ENCODE data around the gene METRN. TPM values are rescaled to one million over a fixed set of nuclear protein-coding genes. Genes with fewer than 3 reads are reported as not detected.

METRN gene
- polyA plus RNA-seq, 1 donor (not counting 4 experiments of a cell fraction or from before 2014, with no cell fraction given): 42.1 TPM

DNA sequence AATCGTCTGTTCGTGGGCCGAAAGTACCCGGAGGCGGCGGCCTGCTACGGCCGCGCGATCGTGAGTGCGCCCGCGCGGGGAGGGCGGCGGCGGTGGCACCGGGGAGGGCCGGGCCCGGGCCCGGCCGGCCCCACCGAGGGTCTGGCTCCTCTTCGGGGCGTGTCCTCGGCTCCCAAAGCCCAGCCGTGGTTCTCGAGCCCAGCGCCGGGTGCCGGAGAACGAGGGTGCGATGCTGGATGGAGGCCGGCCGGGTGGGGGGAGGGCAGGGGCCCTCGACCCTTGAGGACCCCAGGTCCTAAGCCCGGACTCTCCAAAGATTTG lies 34.3 kb upstream of the METRN start:
- Histone ChIP-seq H3K4me2 (ENCODE audit: control insufficient read depth, extremely low read depth, insufficient read depth, low read depth, low read length) (peak overlapping the region; percentile 86), H3K9me1 (ENCODE audit: control insufficient read depth, extremely low read depth, insufficient read depth, low read length) (no peaks in the 10 kb centered on the region), H2AFZ (ENCODE audit: control insufficient read depth, low read length) (no peak overlapping the region), H3K27ac (ENCODE audit: control insufficient read depth, insufficient read depth, low read length) (peak overlapping the region; percentile 64), H3K9ac (ENCODE audit: control insufficient read depth, extremely low read depth, insufficient read depth, low read length) (peak overlapping the region; percentile 82), H3K9me3 (ENCODE audit: control insufficient read depth, low read depth, low read length) (no peaks in the 10 kb centered on the region), H3K36me3 (ENCODE audit: control insufficient read depth in 2 of 2, extremely low read depth in 1 of 2, insufficient read depth in 2 of 2, low read length in 2 of 2) (peaks cover 10 to 27% of the 10 kb centered on the region in 2 experiments), H3K27me3 (ENCODE audit: control insufficient read depth, extremely low read depth, insufficient read depth, low read length) (no peaks in the 10 kb centered on the region), H3K4me1 (ENCODE audit: control insufficient read depth, extremely low read depth, insufficient read depth, low read length) (peaks cover 47% of the 10 kb centered on the region), H4K20me1 (ENCODE audit: control insufficient read depth, extremely low read depth, insufficient read depth, low read length) (peaks cover 16% of the 10 kb centered on the region), H3K79me2 (ENCODE audit: control insufficient read depth, insufficient read depth, low read length) (peaks cover 37% of the 10 kb centered on the region), H3K4me3 (ENCODE audit: control insufficient read depth in 2 of 3, extremely low read depth in 1 of 3, insufficient read depth in 2 of 3, low read depth in 1 of 3, low read length in 3 of 3) (peak overlapping the region; percentile 56 to 89 (median 88))
- FAIRE-seq: no peak
- dilution Hi-C loops (cut with MboI; ENCODE audit: extremely low pct_ligation_motif_present, low sequenced_read_pairs): no loop called here
- no peak for TF ChIP-seq EZH2 (IDR thresholded peaks at IDR 0.05; ENCODE audit: low read length)
- TF ChIP-seq, protein P1, sequence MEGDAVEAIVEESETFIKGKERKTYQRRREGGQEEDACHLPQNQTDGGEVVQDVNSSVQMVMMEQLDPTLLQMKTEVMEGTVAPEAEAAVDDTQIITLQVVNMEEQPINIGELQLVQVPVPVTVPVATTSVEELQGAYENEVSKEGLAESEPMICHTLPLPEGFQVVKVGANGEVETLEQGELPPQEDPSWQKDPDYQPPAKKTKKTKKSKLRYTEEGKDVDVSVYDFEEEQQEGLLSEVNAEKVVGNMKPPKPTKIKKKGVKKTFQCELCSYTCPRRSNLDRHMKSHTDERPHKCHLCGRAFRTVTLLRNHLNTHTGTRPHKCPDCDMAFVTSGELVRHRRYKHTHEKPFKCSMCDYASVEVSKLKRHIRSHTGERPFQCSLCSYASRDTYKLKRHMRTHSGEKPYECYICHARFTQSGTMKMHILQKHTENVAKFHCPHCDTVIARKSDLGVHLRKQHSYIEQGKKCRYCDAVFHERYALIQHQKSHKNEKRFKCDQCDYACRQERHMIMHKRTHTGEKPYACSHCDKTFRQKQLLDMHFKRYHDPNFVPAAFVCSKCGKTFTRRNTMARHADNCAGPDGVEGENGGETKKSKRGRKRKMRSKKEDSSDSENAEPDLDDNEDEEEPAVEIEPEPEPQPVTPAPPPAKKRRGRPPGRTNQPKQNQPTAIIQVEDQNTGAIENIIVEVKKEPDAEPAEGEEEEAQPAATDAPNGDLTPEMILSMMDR (optimal IDR thresholded peaks at IDR 0.05 in 1 of 3, IDR thresholded peaks at IDR 0.05 in 1 of 3, conservative IDR thresholded peaks at IDR 0.05 in 1 of 3; ENCODE audit: extremely low read depth in 1 of 3, insufficient read depth in 2 of 3, low read length in 3 of 3): no peak
- no peak for DNase-seq (ENCODE audit: low read depth, low spot score)

GRCh38 chr16:680967-681745 lies 33.8 kb upstream of the METRN start:
- no peak for FAIRE-seq

More at GRCh38 chr16:680967-681745, 33.8 kb upstream of the METRN start:
- dilution Hi-C loops (cut with MboI; ENCODE audit: extremely low pct_ligation_motif_present, low sequenced_read_pairs): no loop called here
- Histone ChIP-seq H2AFZ (ENCODE audit: control insufficient read depth, low read length) (no peak overlapping the region), H3K79me2 (ENCODE audit: control insufficient read depth, insufficient read depth, low read length) (peaks cover 37% of the 10 kb centered on the region), H3K36me3 (ENCODE audit: control insufficient read depth in 2 of 2, extremely low read depth in 1 of 2, insufficient read depth in 2 of 2, low read length in 2 of 2) (peaks cover 10 to 29% of the 10 kb centered on the region in 2 experiments), H3K9me1 (ENCODE audit: control insufficient read depth, extremely low read depth, insufficient read depth, low read length) (no peaks in the 10 kb centered on the region), H3K4me2 (ENCODE audit: control insufficient read depth, extremely low read depth, insufficient read depth, low read depth, low read length) (peak overlapping the region; percentile 86), H3K27me3 (ENCODE audit: control insufficient read depth, extremely low read depth, insufficient read depth, low read length) (no peaks in the 10 kb centered on the region), H3K27ac (ENCODE audit: control insufficient read depth, insufficient read depth, low read length) (peak overlapping the region; percentile 64), H3K9me3 (ENCODE audit: control insufficient read depth, low read depth, low read length) (no peaks in the 10 kb centered on the region), H3K4me3 (ENCODE audit: control insufficient read depth in 2 of 3, extremely low read depth in 1 of 3, insufficient read depth in 2 of 3, low read depth in 1 of 3, low read length in 3 of 3) (peak overlapping the region; percentile 56 to 89 (median 88)), H4K20me1 (ENCODE audit: control insufficient read depth, extremely low read depth, insufficient read depth, low read length) (peaks cover 16% of the 10 kb centered on the region), H3K9ac (ENCODE audit: control insufficient read depth, extremely low read depth, insufficient read depth, low read length) (peak overlapping the region; percentile 82), H3K4me1 (ENCODE audit: control insufficient read depth, extremely low read depth, insufficient read depth, low read length) (peaks cover 45% of the 10 kb centered on the region)
- DNase-seq (ENCODE audit: low read depth, low spot score): no peak
- TF ChIP-seq, protein P1 (optimal IDR thresholded peaks at IDR 0.05 in 1 of 3, IDR thresholded peaks at IDR 0.05 in 1 of 3, conservative IDR thresholded peaks at IDR 0.05 in 1 of 3; ENCODE audit: extremely low read depth in 1 of 3, insufficient read depth in 2 of 3, low read length in 3 of 3): peak in 1 of 3 experiments; percentile 39
- TF ChIP-seq EZH2 (IDR thresholded peaks at IDR 0.05; ENCODE audit: low read length): no peak
